ENCODE measurements around the gene SH3RF3. TPM values are rescaled to one million over a fixed set of nuclear protein-coding genes. Genes with fewer than 3 reads are reported as not detected.
A peak's percentile ranks its signal among the peaks of the same experiment; 100 is the strongest.

The SH3RF3 gene
- total and polyA plus RNA-seq, 2 donors (not counting 1 experiment from before 2014, with no cell fraction given), result 8.3 to 10.1 TPM

GRCh38 chr2:109516445-109517117, 387.6 kb downstream of the SH3RF3 start:
- H3K9ac ChIP-seq (ENCODE audit: insufficient read depth, low read length), result no peak overlapping the region
- H3K27ac ChIP-seq (ENCODE audit: insufficient read depth, low read length), result no peak overlapping the region
- H3K79me2 ChIP-seq (ENCODE audit: control insufficient read depth, insufficient read depth, low read length), result no peaks in the 10 kb centered on the region
- H2AFZ ChIP-seq (ENCODE audit: low read length), result no peak overlapping the region
- no peaks in the 10 kb centered on the region for H4K20me1 ChIP-seq (ENCODE audit: control insufficient read depth, extremely low read depth, insufficient read depth, low read length)
- TF ChIP-seq CTCF (conservative IDR thresholded peaks at IDR 0.05 in 1 of 2, IDR thresholded peaks at IDR 0.05 in 1 of 2; ENCODE audit: low read depth in 1 of 2, low read length in 2 of 2) (peak; percentile 37 to 55), EZH2 (IDR thresholded peaks at IDR 0.05; ENCODE audit: low read length, missing control alignments) (no peak)
- no peaks in the 10 kb centered on the region for H3K36me3 ChIP-seq (ENCODE audit: control insufficient read depth, insufficient read depth, low read length)
- H3K27me3 ChIP-seq (ENCODE audit: control insufficient read depth, insufficient read depth, low read length), result no peaks in the 10 kb centered on the region
- H3K4me1 ChIP-seq (ENCODE audit: control insufficient read depth, extremely low read depth, insufficient read depth, low read length), result peaks cover 10% of the 10 kb centered on the region
- H3K9me3 ChIP-seq (ENCODE audit: control insufficient read depth, insufficient read depth, low read depth, low read length), result no peaks in the 10 kb centered on the region
- DNase-seq (ENCODE audit: low read depth in 2 of 2), result peak; percentile 21 to 32
- no peak overlapping the region for H3K4me2 ChIP-seq (ENCODE audit: extremely low read depth, insufficient read depth, low read length)
- no peak overlapping the region for H3K4me3 ChIP-seq (replicated peaks in 1 of 4; ENCODE audit: control extremely low read depth in 1 of 4, insufficient read depth in 1 of 4, low read depth in 3 of 4, low read length in 4 of 4)

GRCh38 chr2:109517118-109517889, 388.3 kb downstream of the SH3RF3 start:
- H3K4me2 ChIP-seq (ENCODE audit: extremely low read depth, insufficient read depth, low read length), result no peak overlapping the region
- no peak for DNase-seq (ENCODE audit: low read depth in 2 of 2)
- H3K4me3 ChIP-seq (replicated peaks in 1 of 4; ENCODE audit: control extremely low read depth in 1 of 4, insufficient read depth in 1 of 4, low read depth in 3 of 4, low read length in 4 of 4), result no peak overlapping the region
- H2AFZ ChIP-seq (ENCODE audit: low read length), result no peak overlapping the region
- H3K27me3 ChIP-seq (ENCODE audit: control insufficient read depth, insufficient read depth, low read length), result no peaks in the 10 kb centered on the region
- H4K20me1 ChIP-seq (ENCODE audit: control insufficient read depth, extremely low read depth, insufficient read depth, low read length), result no peaks in the 10 kb centered on the region
- no peaks in the 10 kb centered on the region for H3K9me3 ChIP-seq (ENCODE audit: control insufficient read depth, insufficient read depth, low read depth, low read length)
- no peak for TF ChIP-seq CTCF (conservative IDR thresholded peaks at IDR 0.05 in 1 of 2, IDR thresholded peaks at IDR 0.05 in 1 of 2; ENCODE audit: low read depth in 1 of 2, low read length in 2 of 2)
- TF ChIP-seq EZH2 (IDR thresholded peaks at IDR 0.05; ENCODE audit: low read length, missing control alignments), result no peak
- H3K4me1 ChIP-seq (ENCODE audit: control insufficient read depth, extremely low read depth, insufficient read depth, low read length), result peaks cover 10% of the 10 kb centered on the region
- no peaks in the 10 kb centered on the region for H3K36me3 ChIP-seq (ENCODE audit: control insufficient read depth, insufficient read depth, low read length)
- H3K27ac ChIP-seq (ENCODE audit: insufficient read depth, low read length), result no peak overlapping the region
- no peaks in the 10 kb centered on the region for H3K79me2 ChIP-seq (ENCODE audit: control insufficient read depth, insufficient read depth, low read length)
- H3K9ac ChIP-seq (ENCODE audit: insufficient read depth, low read length), result no peak overlapping the region

- DNase-seq (ENCODE audit: low read depth in 2 of 2), result no peak
- TF ChIP-seq EZH2 (IDR thresholded peaks at IDR 0.05; ENCODE audit: low read length, missing control alignments) (no peak), CTCF (conservative IDR thresholded peaks at IDR 0.05 in 1 of 2, IDR thresholded peaks at IDR 0.05 in 1 of 2; ENCODE audit: low read depth in 1 of 2, low read length in 2 of 2) (no peak)
Measured at GRCh38 chr2:109519513-109519912, 390.5 kb downstream of the SH3RF3 start.

More at GRCh38 chr2:109519513-109519912, 390.5 kb downstream of the SH3RF3 start:
- H3K79me2 ChIP-seq (ENCODE audit: control insufficient read depth, insufficient read depth, low read length), result no peaks in the 10 kb centered on the region
- H3K27ac ChIP-seq (ENCODE audit: insufficient read depth, low read length), result no peak overlapping the region
- no peaks in the 10 kb centered on the region for H4K20me1 ChIP-seq (ENCODE audit: control insufficient read depth, extremely low read depth, insufficient read depth, low read length)
- H3K4me2 ChIP-seq (ENCODE audit: extremely low read depth, insufficient read depth, low read length), result no peak overlapping the region
- peaks cover 1% of the 10 kb centered on the region for H3K4me1 ChIP-seq (ENCODE audit: control insufficient read depth, extremely low read depth, insufficient read depth, low read length)
- no peak overlapping the region for H3K4me3 ChIP-seq (replicated peaks in 1 of 4; ENCODE audit: control extremely low read depth in 1 of 4, insufficient read depth in 1 of 4, low read depth in 3 of 4, low read length in 4 of 4)
- no peaks in the 10 kb centered on the region for H3K27me3 ChIP-seq (ENCODE audit: control insufficient read depth, insufficient read depth, low read length)
- H3K9me3 ChIP-seq (ENCODE audit: control insufficient read depth, insufficient read depth, low read depth, low read length), result no peaks in the 10 kb centered on the region
- no peaks in the 10 kb centered on the region for H3K36me3 ChIP-seq (ENCODE audit: control insufficient read depth, insufficient read depth, low read length)
- no peak overlapping the region for H3K9ac ChIP-seq (ENCODE audit: insufficient read depth, low read length)
- no peak overlapping the region for H2AFZ ChIP-seq (ENCODE audit: low read length)

Measured in fibroblast of lung (primary cell).